Measurements from ENCODE around the gene EIF2B4. TPM values are rescaled to one million over a fixed set of nuclear protein-coding genes. Genes with fewer than 3 reads are reported as not detected.

Gene EIF2B4
- total RNA-seq, 1 experiment from 2014 or later = 67.2 TPM

GRCh38 chr2:27314709-27315108 lies 55.4 kb downstream of the EIF2B4 start:
- no peak overlapping the region for H3K4me2 ChIP-seq (ENCODE audit: insufficient read depth, insufficient read length, low read length)
- H3K56ac ChIP-seq (ENCODE audit: insufficient read length, low read depth, low read length) = no peak overlapping the region
- H2BK20ac ChIP-seq (ENCODE audit: low read depth, low read length, poor library complexity, severe bottlenecking) = no peak overlapping the region
- peaks cover 2 to 7% (median 7%) of the 10 kb centered on the region in 3 experiments; a peak in 6 of 7 replicates for H3K36me3 Mint-ChIP-seq (ENCODE audit: insufficient read depth in 1 of 3, low read depth in 3 of 3)
- no peaks in the 10 kb centered on the region for H3K27me3 ChIP-seq (ENCODE audit: insufficient read depth, low read length)
- no peak overlapping the region for H2BK12ac ChIP-seq (ENCODE audit: insufficient read length, low read depth, low read length)
- H3K79me2 ChIP-seq (ENCODE audit: insufficient read depth, low read length) = no peaks in the 10 kb centered on the region
- H2BK5ac ChIP-seq (ENCODE audit: insufficient read length, low read length) = no peak overlapping the region
- peaks cover 3% of the 10 kb centered on the region for H3K27me3 Mint-ChIP-seq (ENCODE audit: low read depth)
- no peak overlapping the region for H2BK120ac ChIP-seq (ENCODE audit: low read depth, low read length, poor library complexity, severe bottlenecking)
- no peak overlapping the region for H3K4ac ChIP-seq (ENCODE audit: low read depth, low read length)
- H2AK5ac ChIP-seq (ENCODE audit: insufficient read length, low read length) = no peak overlapping the region
- no peak overlapping the region for H4K8ac ChIP-seq (replicated peaks; ENCODE audit: insufficient read length, low read depth, low read length)
- H3K79me1 ChIP-seq (ENCODE audit: insufficient read depth, low read depth, low read length, poor library complexity, severe bottlenecking) = no peaks in the 10 kb centered on the region
- H3K23ac ChIP-seq (ENCODE audit: insufficient read length, low read depth, low read length) = no peak overlapping the region
- H3K4me1 Mint-ChIP-seq = peaks cover 8 to 9% of the 10 kb centered on the region in 2 experiments; a peak in 3 of 4 replicates
- no peak overlapping the region for H3K27ac Mint-ChIP-seq
- H3K4me3 Mint-ChIP-seq = no peak overlapping the region
- no peak for TF ChIP-seq CTCF (conservative IDR thresholded peaks at IDR 0.05)
- no peaks in the 10 kb centered on the region for H3K9me3 ChIP-seq (ENCODE audit: control insufficient read depth, low read depth, low read length)
- H3K4me1 ChIP-seq (ENCODE audit: insufficient read depth, low read length) = peaks cover 6% of the 10 kb centered on the region; the same call in 1 of the 2 replicates
- H2AFZ ChIP-seq (ENCODE audit: low read length) = no peak overlapping the region
- H3K18ac ChIP-seq (ENCODE audit: insufficient read length, low read depth, low read length) = no peak overlapping the region
- H4K5ac ChIP-seq (ENCODE audit: insufficient read length, low read depth, low read length) = no peak overlapping the region
- WGBS (ENCODE audit: extremely low coverage, insufficient read length, low lambda C conversion rate) = no CpG with 5 or more reads among the region's 9 CpGs
- no peak overlapping the region for H3K27ac ChIP-seq (ENCODE audit: insufficient read length, low read depth, low read length)
- no peak overlapping the region for H3T11ph ChIP-seq (ENCODE audit: low read length)
- H3K9me3 Mint-ChIP-seq = no peaks in the 10 kb centered on the region
- H2BK15ac ChIP-seq (ENCODE audit: low read depth, low read length) = no peak overlapping the region
- H4K91ac ChIP-seq (ENCODE audit: insufficient read length, low read depth, low read length) = no peak overlapping the region
- H4K20me1 ChIP-seq (ENCODE audit: control insufficient read depth, insufficient read depth, insufficient read length) = no peaks in the 10 kb centered on the region
- H3K23me2 ChIP-seq (ENCODE audit: insufficient read length, low read depth, low read length, poor library complexity, severe bottlenecking) = no peaks in the 10 kb centered on the region
- no peak for DNase-seq
- no peak overlapping the region for H3K14ac ChIP-seq (ENCODE audit: insufficient read depth, low read length)
- no peak overlapping the region for H3K9ac ChIP-seq (ENCODE audit: extremely low read depth, insufficient read length, low read length)

Other genes with a start within 250 kb of the EIF2B4 start
- 0.31 and 0.61 TPM in 2 replicates for gene ABHD1, start 246.5 kb downstream of the EIF2B4 start, total RNA-seq (2021)
- 43.6 and 45.6 TPM in 2 replicates for gene PREB, start 235.7 kb downstream of the EIF2B4 start, total RNA-seq (2021)
- not detected in 2 replicates for gene PRR30, start 230.9 kb downstream of the EIF2B4 start, total RNA-seq (2021)
- not detected in 2 replicates for gene TCF23, start 221.3 kb downstream of the EIF2B4 start, total RNA-seq (2021)
- 106 and 108 TPM in 2 replicates for gene ATRAID, start 158.3 kb downstream of the EIF2B4 start, total RNA-seq (2021)
- gene SLC5A6, start 158.1 kb downstream of the EIF2B4 start, total RNA-seq (2021) = 112 and 122 TPM in 2 replicates
- 117 and 130 TPM in 2 replicates for gene CAD, start 153.0 kb downstream of the EIF2B4 start, total RNA-seq (2021)
- gene SLC30A3, start 107.3 kb downstream of the EIF2B4 start, total RNA-seq (2021) = 2.5 and 3.4 TPM in 2 replicates
- 0.37 and 0.44 TPM in 2 replicates for gene DNAJC5G, start 94.9 kb downstream of the EIF2B4 start, total RNA-seq (2021)
- gene TRIM54, start 87.9 kb downstream of the EIF2B4 start, total RNA-seq (2021) = 4.6 and 5.0 TPM in 2 replicates
- 0.77 and 1.5 TPM in 2 replicates for gene UCN, start 61.9 kb downstream of the EIF2B4 start, total RNA-seq (2021)
- gene MPV17, start 47.2 kb downstream of the EIF2B4 start, total RNA-seq (2021) = 55.4 and 59.4 TPM in 2 replicates
- 109 TPM in 2 replicates for gene GTF3C2, start 13.6 kb downstream of the EIF2B4 start, total RNA-seq (2021)
- gene SNX17, start 278 bp upstream of the EIF2B4 start, total RNA-seq (2021) = 78.1 and 81.1 TPM in 2 replicates
- gene ZNF513, start 10.4 kb upstream of the EIF2B4 start, total RNA-seq (2021) = 24.8 and 26.5 TPM in 2 replicates
- gene PPM1G, start 39.3 kb upstream of the EIF2B4 start, total RNA-seq (2021) = 146 and 150 TPM in 2 replicates
- 140 TPM in 2 replicates for gene NRBP1, start 58.3 kb upstream of the EIF2B4 start, total RNA-seq (2021)
- 49.9 and 57.3 TPM in 2 replicates for gene KRTCAP3, start 72.0 kb upstream of the EIF2B4 start, total RNA-seq (2021)
- 13.8 and 15.5 TPM in 2 replicates for gene IFT172, start 119.4 kb upstream of the EIF2B4 start, total RNA-seq (2021)
- 21.1 and 21.5 TPM in 2 replicates for gene FNDC4, start 124.9 kb upstream of the EIF2B4 start, total RNA-seq (2021)
- 0.11 and 0.33 TPM in 2 replicates for gene GCKR, start 126.5 kb upstream of the EIF2B4 start, total RNA-seq (2021)
- gene ZNF512, start 212.7 kb upstream of the EIF2B4 start, total RNA-seq (2021) = 35.6 and 38.2 TPM in 2 replicates